Measurements from ENCODE around the gene MXD1.
A peak's percentile ranks its signal among the peaks of the same experiment; 100 is the strongest.
"Not testable (repeated sequence)": the region's sequence is repeated elsewhere in the genome, so short reads cannot be mapped to it uniquely, and the experiment has no call there.

Gene MXD1, protein sequence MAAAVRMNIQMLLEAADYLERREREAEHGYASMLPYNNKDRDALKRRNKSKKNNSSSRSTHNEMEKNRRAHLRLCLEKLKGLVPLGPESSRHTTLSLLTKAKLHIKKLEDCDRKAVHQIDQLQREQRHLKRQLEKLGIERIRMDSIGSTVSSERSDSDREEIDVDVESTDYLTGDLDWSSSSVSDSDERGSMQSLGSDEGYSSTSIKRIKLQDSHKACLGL

DNA sequence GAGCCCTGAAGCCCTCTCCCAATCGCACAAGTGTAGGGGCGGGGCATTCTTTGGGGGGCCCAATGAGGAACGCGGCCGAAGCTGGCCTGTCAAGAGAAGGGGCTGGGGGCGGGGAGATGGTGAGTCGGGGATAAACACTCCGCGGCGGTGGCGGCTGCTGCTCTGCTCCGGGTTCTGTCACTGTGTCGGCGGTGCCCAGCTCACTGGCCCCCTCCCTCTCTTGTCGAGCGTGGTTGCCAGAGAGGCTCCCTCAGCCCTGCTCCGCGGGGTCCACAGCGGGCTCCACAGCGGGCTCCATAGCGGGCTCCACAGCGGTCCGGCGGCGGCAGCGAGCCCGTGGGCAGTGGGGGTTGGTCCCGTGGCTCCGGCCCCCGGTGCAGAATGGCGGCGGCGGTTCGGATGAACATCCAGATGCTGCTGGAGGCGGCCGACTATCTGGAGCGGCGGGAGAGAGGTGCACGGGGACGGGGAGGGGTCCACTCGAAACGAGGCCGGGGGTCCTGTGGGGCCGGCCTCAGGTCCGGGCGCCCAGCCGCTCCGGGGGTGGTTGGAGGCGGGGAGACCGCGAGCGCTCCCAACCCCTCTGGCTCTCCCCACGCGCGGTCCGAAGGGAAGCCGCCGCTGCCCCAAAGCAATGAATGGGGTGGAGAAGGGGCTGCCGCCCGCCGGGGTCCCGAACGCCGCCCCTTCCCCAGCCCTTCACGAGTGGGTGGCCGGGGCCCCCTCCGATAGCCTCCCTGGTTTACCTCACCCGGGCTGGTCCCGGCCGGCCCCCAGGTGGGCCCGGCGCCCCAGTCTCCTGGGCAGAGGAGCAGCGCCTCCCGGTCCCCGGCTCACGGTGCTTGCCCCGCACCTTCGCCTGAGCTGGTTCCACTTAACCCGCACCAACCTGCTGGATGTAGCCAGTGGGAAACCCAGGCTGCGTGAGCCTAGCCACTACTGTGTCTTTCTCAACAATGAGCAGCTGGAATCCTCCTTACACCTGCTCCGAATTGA is at the start of gene MXD1:
Gene MXD1, plus strand, starts transcription at position 160 of the 996 bp plus-strand sequence. Its CDS starts 222 bp downstream, at position 382.
- DNase-seq (ENCODE audit: low spot score): no peak

- DNase-seq (ENCODE audit: low spot score): no peak
Measured at GRCh38 chr2:69888451-69888850, 26.5 kb upstream of the MXD1 start.

- no peak for DNase-seq (ENCODE audit: low spot score)
Measured at GRCh38 chr2:69889302-69889701, 25.6 kb upstream of the MXD1 start.

DNA sequence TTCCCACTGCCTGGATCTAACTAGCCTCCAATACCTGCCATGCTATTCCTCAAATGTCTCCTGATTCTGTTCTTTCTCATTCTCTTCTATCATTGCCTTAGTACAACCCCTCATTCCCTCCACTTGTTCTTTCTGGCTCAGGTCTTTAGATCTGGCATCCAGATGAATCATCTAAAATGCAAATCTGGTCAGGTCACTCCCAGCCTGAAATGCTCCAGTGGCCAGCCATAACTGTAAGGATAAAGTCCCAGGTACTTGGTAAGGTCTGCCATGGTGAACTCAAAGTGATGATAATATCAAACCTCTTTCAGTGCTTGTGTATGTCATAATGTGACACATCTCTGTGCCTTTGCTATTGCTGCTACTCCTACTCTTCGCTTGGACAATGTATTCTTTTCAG is 24.0 kb upstream of the MXD1 start:
- no peak for DNase-seq (ENCODE audit: low spot score)

GRCh38 chr2:69892838-69893424 is 22.0 kb upstream of the MXD1 start:
- not testable (repeated sequence) for DNase-seq (ENCODE audit: low spot score)

- DNase-seq (ENCODE audit: low spot score): peak; percentile 80
Measured at GRCh38 chr2:69893684-69894551, 21.0 kb upstream of the MXD1 start, which contains the start of gene SNRNP27. Gene SNRNP27, plus strand, starts transcription at chr2:69893956. Its CDS starts 29 bp downstream, at chr2:69893985.

DNA sequence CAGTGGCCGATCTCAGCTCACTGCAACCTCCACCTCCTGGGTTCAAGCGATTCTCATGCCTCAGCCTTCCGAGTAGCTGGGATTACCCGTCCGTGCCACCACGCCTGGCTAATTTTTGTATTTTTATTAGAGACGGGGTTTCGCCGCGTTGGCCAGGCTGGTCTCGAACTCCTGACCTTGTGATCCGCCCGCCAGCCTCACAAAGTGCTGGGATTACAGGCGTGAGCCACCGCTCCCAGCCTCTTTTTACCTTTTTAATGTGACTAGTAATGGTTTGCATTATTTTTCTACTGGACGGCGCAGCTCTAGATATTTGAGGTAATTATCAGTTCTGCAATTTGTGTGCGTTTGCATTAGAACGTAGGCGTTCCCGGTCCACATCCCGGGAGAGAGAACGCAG is 20.2 kb upstream of the MXD1 start:
- DNase-seq (ENCODE audit: low spot score): not testable (repeated sequence)

GRCh38 chr2:69902213-69902922 is 12.5 kb upstream of the MXD1 start:
- peak; percentile 9 for DNase-seq (ENCODE audit: low spot score)

DNA sequence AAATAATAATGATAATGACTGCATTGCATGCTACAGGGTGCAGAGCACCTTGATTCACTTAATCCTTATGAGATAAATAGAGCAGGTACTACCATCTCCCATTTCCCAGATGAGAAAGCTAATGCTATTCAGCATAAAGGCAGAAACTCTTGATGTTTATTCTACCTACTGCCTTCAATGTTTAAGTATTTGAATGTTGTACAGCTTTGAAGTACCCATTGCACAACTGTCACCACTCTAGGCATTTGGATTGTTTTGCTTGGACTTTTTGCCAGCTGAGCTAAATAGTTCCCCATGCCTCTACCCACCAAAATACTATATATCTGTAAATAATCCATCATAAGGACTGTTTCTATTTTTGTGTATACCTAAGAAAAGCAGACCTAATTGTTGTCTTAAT is 7.7 kb upstream of the MXD1 start:
- DNase-seq (ENCODE audit: low spot score): no peak

- DNase-seq (ENCODE audit: low spot score): peak; percentile 54
Measured at GRCh38 chr2:69911985-69912563, 2.8 kb upstream of the MXD1 start.

- DNase-seq (ENCODE audit: low spot score): peak; percentile 100
Measured at GRCh38 chr2:69914164-69914949, 552 bp upstream of the MXD1 start.

DNA sequence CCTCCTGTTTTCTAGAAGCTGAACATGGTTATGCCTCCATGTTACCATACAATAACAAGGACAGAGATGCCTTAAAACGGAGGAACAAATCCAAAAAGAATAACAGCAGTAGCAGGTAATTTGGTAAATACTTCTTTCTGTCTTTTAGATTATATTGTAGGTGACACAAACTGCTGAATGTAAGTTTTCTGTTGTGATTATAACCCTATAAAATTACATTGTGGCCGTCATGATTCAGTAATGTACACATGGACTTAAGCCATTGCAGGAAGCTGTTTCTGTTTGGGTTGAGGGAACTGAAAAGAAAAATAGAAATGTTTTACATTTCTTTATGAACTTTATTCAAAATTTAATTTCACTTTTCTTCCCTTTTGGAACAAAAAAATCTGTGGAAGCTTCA is 1.2 kb downstream of the MXD1 start:
- DNase-seq (ENCODE audit: low spot score): no peak

DNA sequence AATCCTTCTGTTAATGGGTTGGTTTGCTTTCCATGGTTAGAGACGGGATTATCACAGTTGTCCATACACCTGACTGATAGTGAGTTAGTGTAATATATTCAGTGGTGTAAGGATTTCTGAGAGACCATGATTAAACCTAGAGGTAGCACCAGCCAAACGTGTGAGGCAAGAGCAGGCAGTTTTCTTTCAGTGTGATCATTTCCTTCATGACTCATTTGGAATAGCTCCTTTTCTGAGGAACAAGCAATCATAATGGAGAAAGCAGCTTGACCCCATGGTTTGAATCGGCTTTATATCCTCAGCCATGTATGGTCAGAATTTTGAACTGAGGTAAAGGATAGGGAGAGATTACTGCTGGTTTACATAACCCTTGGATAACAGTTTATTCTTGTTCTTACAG is 2.9 kb downstream of the MXD1 start:
- DNase-seq (ENCODE audit: low spot score): no peak

GRCh38 chr2:69918401-69918800 is 3.5 kb downstream of the MXD1 start:
- DNase-seq (ENCODE audit: low spot score): no peak

DNA sequence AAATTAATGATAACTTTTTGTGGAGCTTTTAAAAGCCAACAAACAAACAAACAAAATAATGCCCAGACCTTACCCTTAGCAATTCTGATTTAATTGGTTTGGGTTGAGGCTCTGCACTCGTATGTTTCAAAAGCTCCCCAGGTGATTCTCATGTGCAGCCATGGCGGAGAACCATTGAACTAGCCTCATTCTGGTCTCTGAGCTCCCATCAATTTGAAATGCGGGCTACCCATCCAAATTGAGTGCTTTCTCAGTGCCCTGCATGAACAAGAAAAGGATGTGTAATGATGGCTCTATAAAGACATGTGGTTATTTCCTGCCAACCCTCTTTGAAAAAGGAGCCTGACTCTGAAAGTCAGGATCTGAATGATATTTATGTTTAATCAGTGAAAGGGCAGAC is 8.2 kb downstream of the MXD1 start:
- DNase-seq (ENCODE audit: low spot score): no peak

DNA sequence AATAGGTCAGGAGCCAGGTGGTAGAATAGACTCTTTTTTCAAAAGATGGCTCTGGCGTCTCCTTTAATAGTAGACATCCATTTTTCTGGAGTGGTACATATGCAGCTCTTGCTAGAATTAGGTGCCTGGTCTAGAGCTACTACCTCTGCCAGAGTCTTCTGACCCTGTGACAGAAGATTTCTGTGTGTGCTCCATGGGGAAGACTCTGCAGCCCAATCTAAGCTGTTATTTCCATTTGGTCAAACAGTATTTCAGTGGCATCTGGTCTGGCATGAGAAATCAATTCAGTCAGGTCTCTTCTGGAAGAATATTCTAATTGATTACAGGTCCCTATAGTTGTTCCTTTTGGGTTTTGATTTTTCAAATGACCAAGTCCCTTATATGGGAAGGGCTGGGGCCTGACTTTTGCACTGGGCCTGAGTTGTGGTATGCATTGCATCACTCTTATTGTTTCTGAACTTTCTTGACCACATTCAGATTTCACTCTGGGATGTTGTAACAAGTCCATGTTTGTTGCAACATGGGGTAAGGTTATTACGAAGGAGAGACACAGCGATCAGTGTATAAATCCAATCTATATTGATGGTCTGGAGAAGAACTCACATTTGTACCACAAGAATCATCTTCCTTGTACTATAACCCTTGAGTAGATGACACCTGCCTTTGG is 12.1 kb downstream of the MXD1 start:
- no peak for DNase-seq (ENCODE audit: low spot score)

- no peak for DNase-seq (ENCODE audit: low spot score)
Measured at GRCh38 chr2:69931832-69932595, 17.1 kb downstream of the MXD1 start.

- no peak for DNase-seq (ENCODE audit: low spot score)
Measured at GRCh38 chr2:69932596-69932922, 17.6 kb downstream of the MXD1 start.

Measured in CD4-positive, alpha-beta T cell treated with Interleukin-6 at 100 ng/mL for 8 hours (primary cell).